ENCODE results near the gene KRT73. TPM values are rescaled to one million over a fixed set of nuclear protein-coding genes. Genes with fewer than 3 reads are reported as not detected.
A peak's percentile ranks its signal among the peaks of the same experiment; 100 is the strongest.

KRT73 gene
- total and polyA plus RNA-seq, 2 of the 8 experiments (the other 6 are each of a cell fraction or from before 2014, with no cell fraction given): not detected

DNA sequence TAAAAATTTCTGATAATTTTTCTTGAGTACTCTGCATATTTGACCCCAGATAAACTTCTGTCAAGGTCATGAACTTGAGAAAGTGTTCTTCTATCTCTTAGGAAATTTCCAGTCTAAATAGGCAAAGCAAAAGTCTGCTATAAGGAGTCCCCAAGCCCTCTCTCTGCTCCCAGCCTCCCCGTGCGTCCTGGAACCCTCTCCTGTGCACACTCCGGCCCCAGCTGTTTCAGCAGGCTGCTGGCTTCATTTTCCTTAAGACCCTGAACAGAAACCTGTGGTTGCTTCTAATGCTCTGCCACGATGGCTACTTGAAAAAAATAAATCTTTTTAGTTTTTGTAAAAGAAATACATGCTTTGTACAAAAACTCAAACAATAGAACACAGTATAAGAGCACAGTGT is 18.9 kb upstream of the KRT73 start:
- DNase-seq (ENCODE audit: low read depth in 1 of 2, low spot score in 2 of 2): peak in 1 of 2 experiments; percentile 17
- H3K14ac ChIP-seq (ENCODE audit: insufficient read length): no peak overlapping the region
- CTCF ChIA-PET (ENCODE audit: partially characterized antibody): interaction anchor here (1.3 kb wide), 1 partner anchor 183 kb away, joined by 3 read pairs; no protein-coding TSS in a partner anchor
- TF ChIP-seq SUZ12 (IDR thresholded peaks at IDR 0.05; ENCODE audit: low read length): no peak
- TF ChIP-seq HDAC6 (IDR thresholded peaks at IDR 0.05; ENCODE audit: low read depth, low read length): no peak
- TF ChIP-seq CEBPB (IDR thresholded peaks at IDR 0.05; ENCODE audit: low read depth, low read length): no peak
- no peak for TF ChIP-seq CBX5 (IDR thresholded peaks at IDR 0.05; ENCODE audit: low read depth, low read length)
- TF ChIP-seq RXRA (IDR thresholded peaks at IDR 0.05; ENCODE audit: insufficient read depth, low read depth, low read length): no peak
- no peak for TF ChIP-seq KDM4A (IDR thresholded peaks at IDR 0.05; ENCODE audit: low read depth, low read length, severe bottlenecking)
- no peak for TF ChIP-seq JUN (IDR thresholded peaks at IDR 0.05; ENCODE audit: low read depth, low read length)
- TF ChIP-seq SIRT6 (IDR thresholded peaks at IDR 0.05; ENCODE audit: low read length): no peak
- no peak for TF ChIP-seq GTF2F1 (IDR thresholded peaks at IDR 0.05; ENCODE audit: borderline replicate concordance, low read depth, low read length)
- TF ChIP-seq TAF7 (optimal IDR thresholded peaks at IDR 0.05; ENCODE audit: borderline replicate concordance, low read depth, low read length): no peak
- no peak for TF ChIP-seq POLR2AphosphoS5 (IDR thresholded peaks at IDR 0.05; ENCODE audit: low read depth, low read length)
- no peak for TF ChIP-seq CTBP2 (IDR thresholded peaks at IDR 0.05; ENCODE audit: borderline replicate concordance, insufficient read depth, insufficient read length, low read length)
- no peak for TF ChIP-seq POLR2A (IDR thresholded peaks at IDR 0.05; ENCODE audit: control extremely low read depth in 1 of 2, low read depth in 2 of 2, low read length in 2 of 2)
- TF ChIP-seq RBBP5 (IDR thresholded peaks at IDR 0.05; ENCODE audit: borderline replicate concordance, low read depth, low read length): no peak
- no peak for TF ChIP-seq PHF8 (conservative IDR thresholded peaks at IDR 0.05; ENCODE audit: low read depth, low read length)
- no peak for TF ChIP-seq MAFK (IDR thresholded peaks at IDR 0.05; ENCODE audit: low read depth, low read length)

More for the DNA sequence above, 18.9 kb upstream of the KRT73 start:
- FAIRE-seq: no peak
- no peak overlapping the region for H4K5ac ChIP-seq (ENCODE audit: insufficient read length, low read depth, low read length)
- no peaks in the 10 kb centered on the region for H3K36me3 ChIP-seq (ENCODE audit: control insufficient read depth in 2 of 4, insufficient read depth in 4 of 4, low read length in 3 of 4)
- no peak overlapping the region for H2BK120ac ChIP-seq (replicated peaks; ENCODE audit: low read depth, low read length)
- H3K9ac ChIP-seq (replicated peaks in 1 of 4; ENCODE audit: extremely low read depth in 1 of 4, low read depth in 3 of 4, low read length in 3 of 4): no peak overlapping the region
- no peak overlapping the region for H2BK20ac ChIP-seq (ENCODE audit: low read length)
- H3K4me1 ChIP-seq (replicated peaks in 1 of 4; ENCODE audit: control insufficient read depth in 3 of 4, insufficient read depth in 4 of 4, low read length in 3 of 4): no peaks in the 10 kb centered on the region
- no peaks in the 10 kb centered on the region for H3K9me3 ChIP-seq (ENCODE audit: insufficient read depth in 2 of 2, low read depth in 1 of 2, low read length in 1 of 2)
- H3K27me3 ChIP-seq (replicated peaks in 1 of 4; ENCODE audit: control insufficient read depth in 3 of 4, extremely low read depth in 1 of 4, insufficient read depth in 3 of 4, low read length in 3 of 4): peaks cover 0 to 2% (median 0%) of the 10 kb centered on the region in 4 experiments; a peak in 1 of 7 replicates
- WGBS, 2 experiments (ENCODE audit: extremely low coverage in 1 of 2, insufficient coverage in 1 of 2, insufficient read length in 1 of 2, insufficient replicate concordance in 2 of 2, low coverage in 1 of 2, low lambda C conversion rate in 2 of 2, missing lambda C conversion rate in 1 of 2): 84% methylated on average over 4 of the region's 4 CpGs; no CpG with 5 or more reads in 1 of the 2 experiments
- H4K20me1 ChIP-seq (replicated peaks in 1 of 2; ENCODE audit: control insufficient read depth in 1 of 2, insufficient read depth in 2 of 2, low read length in 2 of 2): no peaks in the 10 kb centered on the region
- no peak overlapping the region for H3K4me3 ChIP-seq (ENCODE audit: extremely low read depth in 1 of 4, insufficient read depth in 2 of 4, low read depth in 3 of 4, low read length in 4 of 4)
- no peak overlapping the region for H2BK5ac ChIP-seq (ENCODE audit: low read depth, low read length)
- H3K4ac ChIP-seq (replicated peaks; ENCODE audit: insufficient read length, low read depth, low read length): no peak overlapping the region
- H3K56ac ChIP-seq (replicated peaks; ENCODE audit: insufficient read length, low read depth, low read length): no peak overlapping the region
- no peaks in the 10 kb centered on the region for H3K23me2 ChIP-seq (ENCODE audit: low read depth, low read length)
- POLR2A ChIA-PET (ENCODE audit: partially characterized antibody): no interaction called here
- no peak overlapping the region for H4K91ac ChIP-seq (replicated peaks; ENCODE audit: insufficient read length, low read length)
- H2BK15ac ChIP-seq (ENCODE audit: low read length): no peak overlapping the region
- no peak overlapping the region for H2AFZ ChIP-seq (ENCODE audit: low read length)
- no peak overlapping the region for H3K23ac ChIP-seq (ENCODE audit: insufficient read length)
- H3K18ac ChIP-seq (ENCODE audit: extremely low read depth, low read length): no peak overlapping the region
- no peak overlapping the region for H4K8ac ChIP-seq (ENCODE audit: extremely low read depth, insufficient read depth, low read length)
- H3K4me2 ChIP-seq (ENCODE audit: insufficient read depth in 1 of 2, low read depth in 2 of 2, low read length in 2 of 2): no peak overlapping the region
- no peak overlapping the region for H3K27ac ChIP-seq (ENCODE audit: low read depth, low read length)
- no peaks in the 10 kb centered on the region for H3K79me1 ChIP-seq (ENCODE audit: low read depth, low read length)
- no peaks in the 10 kb centered on the region for H3K79me2 ChIP-seq (ENCODE audit: control insufficient read depth in 1 of 2, insufficient read depth in 2 of 2, low read length in 2 of 2)
- H2AK5ac ChIP-seq (ENCODE audit: low read depth, low read length): no peak overlapping the region
- no peak overlapping the region for H2BK12ac ChIP-seq (ENCODE audit: low read depth, low read length)

Measured in H1 (cell line).